ENCODE results near the gene YTHDF2. TPM values are rescaled to one million over a fixed set of nuclear protein-coding genes. Genes with fewer than 3 reads are reported as not detected.
"Not testable (repeated sequence)": the region's sequence is repeated elsewhere in the genome, so short reads cannot be mapped to it uniquely, and the experiment has no call there.

The YTHDF2 gene
- total RNA-seq, 1 donor from 2014 or later: 32.1 TPM

DNA sequence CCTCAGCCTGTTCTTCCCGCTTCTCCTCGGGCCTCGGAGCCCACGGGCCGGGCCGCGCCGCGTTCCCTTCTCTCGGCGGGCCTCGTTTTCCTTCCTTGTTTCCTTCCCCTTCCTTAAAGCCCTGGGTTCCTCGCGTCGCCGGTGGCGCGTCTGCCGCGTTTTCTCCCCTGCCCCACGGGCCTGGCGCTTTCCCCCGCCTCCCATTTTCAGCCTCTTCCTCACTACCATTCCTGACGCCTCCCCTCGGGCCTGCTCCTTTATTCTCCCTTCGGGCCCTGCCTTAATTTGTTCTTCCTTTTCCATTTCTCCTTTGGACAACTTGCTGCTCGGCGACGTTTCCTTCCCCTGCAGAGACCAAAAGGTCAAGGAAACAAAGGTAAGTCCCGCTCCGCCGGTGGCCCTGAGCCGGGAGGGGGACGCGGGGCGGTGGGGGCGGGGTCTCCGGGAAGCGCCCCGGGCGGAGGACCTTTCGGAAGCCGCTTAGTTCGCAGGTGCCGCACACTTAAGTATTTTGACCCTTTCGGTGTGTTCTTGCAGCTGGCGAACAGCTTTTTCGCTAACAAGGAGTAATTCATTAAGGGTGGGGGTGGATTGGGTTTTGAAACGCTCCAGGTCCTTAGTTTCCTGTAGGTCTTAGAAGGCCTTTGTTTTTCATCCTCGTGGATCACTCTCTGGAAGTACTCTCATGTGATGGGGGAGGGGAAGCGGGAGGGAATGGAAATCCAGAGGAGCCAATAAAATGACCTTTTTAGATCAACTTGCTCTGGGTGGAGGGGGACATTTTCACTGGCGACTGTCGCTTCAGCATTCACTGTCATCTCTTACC, 780 bp downstream of the YTHDF2 start:
- DNase-seq: peak; percentile 24
- H3K36me3 ChIP-seq: peaks cover 45% of the 10 kb centered on the region
- no peaks in the 10 kb centered on the region for H3K27me3 ChIP-seq (ENCODE audit: low read depth)
- H3K9me3 ChIP-seq (replicated peaks): no peaks in the 10 kb centered on the region
- intact Hi-C loops (cut with micrococcal nuclease): no loop called here
- peaks cover 66% of the 10 kb centered on the region for H3K4me1 ChIP-seq
- peak overlapping the region; percentile 79 for H3K4me3 ChIP-seq
- H3K27ac ChIP-seq (replicated peaks): peak overlapping the region; percentile 87
- TF ChIP-seq, protein P1, sequence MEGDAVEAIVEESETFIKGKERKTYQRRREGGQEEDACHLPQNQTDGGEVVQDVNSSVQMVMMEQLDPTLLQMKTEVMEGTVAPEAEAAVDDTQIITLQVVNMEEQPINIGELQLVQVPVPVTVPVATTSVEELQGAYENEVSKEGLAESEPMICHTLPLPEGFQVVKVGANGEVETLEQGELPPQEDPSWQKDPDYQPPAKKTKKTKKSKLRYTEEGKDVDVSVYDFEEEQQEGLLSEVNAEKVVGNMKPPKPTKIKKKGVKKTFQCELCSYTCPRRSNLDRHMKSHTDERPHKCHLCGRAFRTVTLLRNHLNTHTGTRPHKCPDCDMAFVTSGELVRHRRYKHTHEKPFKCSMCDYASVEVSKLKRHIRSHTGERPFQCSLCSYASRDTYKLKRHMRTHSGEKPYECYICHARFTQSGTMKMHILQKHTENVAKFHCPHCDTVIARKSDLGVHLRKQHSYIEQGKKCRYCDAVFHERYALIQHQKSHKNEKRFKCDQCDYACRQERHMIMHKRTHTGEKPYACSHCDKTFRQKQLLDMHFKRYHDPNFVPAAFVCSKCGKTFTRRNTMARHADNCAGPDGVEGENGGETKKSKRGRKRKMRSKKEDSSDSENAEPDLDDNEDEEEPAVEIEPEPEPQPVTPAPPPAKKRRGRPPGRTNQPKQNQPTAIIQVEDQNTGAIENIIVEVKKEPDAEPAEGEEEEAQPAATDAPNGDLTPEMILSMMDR (IDR thresholded peaks at IDR 0.05; ENCODE audit: borderline replicate concordance): no peak

DNA sequence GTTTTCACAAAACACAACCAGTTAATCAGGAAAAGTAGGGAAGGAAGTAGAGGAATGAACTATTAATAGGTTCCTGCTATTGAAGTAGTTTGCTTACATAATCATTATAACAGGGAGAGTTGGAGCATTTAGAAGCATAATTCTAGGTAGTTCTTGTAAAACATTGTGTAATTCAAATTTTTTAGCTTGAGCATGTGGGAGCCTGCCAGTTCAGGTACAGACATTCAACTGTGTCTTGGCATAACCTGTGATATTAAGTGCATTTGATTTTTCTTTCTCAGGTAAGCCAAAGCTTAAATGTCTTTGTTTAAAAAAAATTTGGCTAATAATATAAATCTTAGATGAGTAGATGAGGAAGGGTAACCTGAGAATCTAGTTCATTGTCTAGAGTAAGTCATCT, 3.4 kb downstream of the YTHDF2 start:
- H3K4me1 ChIP-seq: peaks cover 89% of the 10 kb centered on the region
- intact Hi-C loops (cut with micrococcal nuclease): no loop called here
- TF ChIP-seq, protein P1 (IDR thresholded peaks at IDR 0.05; ENCODE audit: borderline replicate concordance): no peak

DNA sequence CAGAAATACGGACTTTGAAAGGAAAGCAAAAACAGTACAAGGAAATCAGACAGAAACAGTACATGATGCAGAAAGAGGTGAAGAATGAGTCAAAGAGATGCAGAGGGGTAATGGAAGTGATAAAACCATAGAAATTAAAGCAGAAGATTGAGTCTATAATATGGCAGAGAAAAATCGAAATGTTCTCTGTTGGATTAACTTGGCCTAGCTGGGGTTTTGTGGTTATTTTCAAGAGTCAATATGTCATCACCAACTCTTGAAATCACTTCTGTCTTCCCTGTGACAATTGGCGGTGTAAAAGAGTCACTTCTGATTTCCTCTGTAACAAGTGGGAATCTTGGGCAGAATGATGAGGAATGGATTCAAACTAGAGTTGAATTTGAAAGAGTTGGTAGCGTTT, 7.4 kb downstream of the YTHDF2 start:
- peaks cover 97% of the 10 kb centered on the region for H3K4me1 ChIP-seq
- H3K27ac ChIP-seq (replicated peaks): no peak overlapping the region
- TF ChIP-seq, protein P1 (IDR thresholded peaks at IDR 0.05; ENCODE audit: borderline replicate concordance): no peak
- peak overlapping the region; percentile 1 for H3K4me3 ChIP-seq
- H3K27me3 ChIP-seq (ENCODE audit: low read depth): no peaks in the 10 kb centered on the region
- intact Hi-C loops (cut with micrococcal nuclease): no loop called here
- peaks cover 62% of the 10 kb centered on the region for H3K36me3 ChIP-seq
- H3K9me3 ChIP-seq (replicated peaks): no peaks in the 10 kb centered on the region
- DNase-seq: no peak

More for the DNA sequence above, 3.4 kb downstream of the YTHDF2 start:
- H3K27me3 ChIP-seq (ENCODE audit: low read depth): no peaks in the 10 kb centered on the region
- DNase-seq: no peak
- H3K27ac ChIP-seq (replicated peaks): peak overlapping the region; percentile 41
- H3K4me3 ChIP-seq: peak overlapping the region; percentile 6
- peaks cover 70% of the 10 kb centered on the region for H3K36me3 ChIP-seq
- H3K9me3 ChIP-seq (replicated peaks): no peaks in the 10 kb centered on the region

DNA sequence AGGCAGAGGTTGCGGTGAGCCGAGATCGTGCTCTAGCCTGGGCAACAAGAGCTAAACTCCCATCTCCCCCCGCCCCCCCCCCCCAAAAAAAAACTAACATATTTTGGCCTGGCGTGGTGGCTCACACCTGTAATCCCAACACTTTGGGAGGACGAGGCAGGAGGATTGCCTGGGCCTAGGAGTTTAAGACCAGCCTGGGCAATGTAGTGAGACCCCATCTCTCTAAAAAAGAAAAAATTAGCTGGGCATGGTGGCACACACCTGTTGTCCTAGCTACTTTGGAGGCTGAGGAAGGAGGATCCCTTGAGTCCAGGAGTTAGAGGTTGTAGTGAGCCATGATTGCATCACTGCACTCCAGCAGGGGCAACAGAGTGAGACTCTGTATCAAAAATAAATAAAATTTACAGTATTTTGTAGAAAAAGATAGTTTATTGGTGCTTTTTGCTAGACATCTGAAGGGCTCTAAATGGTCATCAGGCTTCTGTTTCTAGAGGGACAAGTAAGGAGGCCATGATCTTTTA, 9.0 kb downstream of the YTHDF2 start:
- Histone ChIP-seq H3K27me3 (ENCODE audit: low read depth) (no peaks in the 10 kb centered on the region), H3K4me3 (no peak overlapping the region), H3K9me3 (replicated peaks) (no peaks in the 10 kb centered on the region), H3K27ac (replicated peaks) (no peak overlapping the region), H3K4me1 (peaks cover 97% of the 10 kb centered on the region), H3K36me3 (peaks cover 47% of the 10 kb centered on the region)
- DNase-seq: no peak
- intact Hi-C loops (cut with micrococcal nuclease): no loop called here
- TF ChIP-seq, protein P1 (IDR thresholded peaks at IDR 0.05; ENCODE audit: borderline replicate concordance): no peak

DNA sequence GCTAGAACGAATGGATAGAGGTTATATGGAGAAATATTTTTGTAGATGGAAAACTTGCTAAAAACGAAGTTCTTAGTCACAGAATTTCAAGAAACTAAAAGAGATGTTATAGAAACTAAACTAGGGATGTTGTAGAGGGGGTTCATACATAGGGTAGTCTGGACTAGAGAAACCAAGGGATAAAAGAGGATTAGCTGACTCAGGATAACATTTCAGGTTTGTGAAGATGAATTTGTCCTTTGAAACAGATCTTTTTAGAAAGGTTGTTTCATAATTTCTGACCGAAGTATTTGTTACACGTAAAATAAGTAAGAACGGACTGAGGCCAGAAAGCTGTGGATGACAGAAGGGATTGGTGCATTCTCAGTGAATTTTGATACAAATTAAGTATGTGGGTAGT, 13.6 kb downstream of the YTHDF2 start:
- TF ChIP-seq, protein P1 (IDR thresholded peaks at IDR 0.05; ENCODE audit: borderline replicate concordance): no peak
- H3K4me3 ChIP-seq: no peak overlapping the region
- intact Hi-C loops (cut with micrococcal nuclease): no loop called here
- H3K27ac ChIP-seq (replicated peaks): no peak overlapping the region
- H3K4me1 ChIP-seq: peaks cover 98% of the 10 kb centered on the region
- DNase-seq: no peak
- no peaks in the 10 kb centered on the region for H3K27me3 ChIP-seq (ENCODE audit: low read depth)
- no peaks in the 10 kb centered on the region for H3K9me3 ChIP-seq (replicated peaks)
- peaks cover 5% of the 10 kb centered on the region for H3K36me3 ChIP-seq

DNA sequence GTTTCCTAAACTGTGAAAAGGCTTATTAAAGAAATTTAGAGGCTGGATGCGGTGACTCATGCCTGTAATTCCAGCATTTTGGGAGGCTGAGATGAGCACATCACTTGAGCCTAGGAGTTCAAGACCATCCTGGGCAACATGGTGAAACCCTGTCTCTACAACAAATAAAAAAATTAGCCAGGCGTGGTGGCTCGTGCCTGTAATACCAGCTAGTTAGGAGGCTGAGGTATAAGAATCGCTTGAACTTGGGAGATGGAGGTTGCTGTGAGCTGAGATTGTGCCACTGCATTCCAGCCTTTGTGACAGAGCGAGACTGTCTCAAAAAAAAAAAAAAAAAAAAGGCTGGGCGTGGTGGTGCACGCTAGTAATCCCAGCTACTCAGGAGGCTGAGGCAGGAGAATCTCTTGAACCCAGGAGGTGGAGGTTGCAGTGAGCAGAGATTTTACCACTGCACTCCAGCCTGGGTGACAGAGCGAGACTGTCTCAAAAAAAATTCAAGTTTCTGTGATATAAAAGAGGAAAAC, 14.1 kb downstream of the YTHDF2 start:
- H3K27me3 ChIP-seq (ENCODE audit: low read depth); intact Hi-C loops (cut with micrococcal nuclease); H3K36me3 ChIP-seq; DNase-seq; H3K9me3 ChIP-seq (replicated peaks); H3K4me3 ChIP-seq: not testable (repeated sequence)
- Histone ChIP-seq H3K27ac (replicated peaks) (peak overlapping the region; percentile 29), H3K4me1 (peaks cover 98% of the 10 kb centered on the region)
